ENCODE measurements around the gene ABHD2.

DNA sequence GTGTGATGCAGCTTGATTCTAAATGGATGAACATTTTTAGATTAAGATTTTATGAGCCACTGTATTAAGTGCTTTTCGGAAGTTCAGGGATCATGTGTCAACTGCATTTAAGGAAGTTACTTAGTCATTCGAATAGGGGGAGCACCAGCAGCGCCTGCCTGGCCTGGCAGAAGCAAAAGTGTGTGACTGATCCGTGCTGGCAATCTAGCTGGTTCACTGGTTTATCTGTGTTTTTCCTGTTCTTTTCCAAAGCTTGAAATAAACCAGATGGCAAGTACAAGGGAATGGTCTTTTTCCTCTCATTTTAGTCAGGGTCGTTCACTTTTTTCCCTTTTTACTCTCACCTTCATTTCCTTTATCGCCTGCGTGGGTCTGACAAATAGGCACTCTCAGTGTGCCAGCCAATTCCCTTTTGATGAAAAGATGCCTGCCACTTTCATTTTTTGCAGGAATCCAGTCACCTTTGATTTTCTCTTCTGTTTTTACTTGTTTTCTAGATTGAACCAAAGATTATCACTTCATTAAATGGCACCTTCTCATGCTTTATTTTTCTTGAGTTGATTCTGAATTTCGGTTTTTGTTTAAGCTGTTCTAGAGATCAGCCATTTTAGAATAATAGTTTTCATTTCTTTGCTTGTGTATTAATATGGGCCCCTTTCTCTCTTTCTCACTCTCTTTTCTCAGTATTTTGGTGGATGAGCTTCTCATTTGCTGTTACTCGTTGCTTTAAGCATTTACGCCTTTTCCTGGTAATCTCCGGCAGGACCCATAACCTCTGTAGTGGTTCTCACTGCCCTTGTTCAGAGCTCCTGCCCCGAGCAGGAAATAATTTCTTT, 2.8 kb downstream of the ABHD2 start:
- TF ChIP-seq, protein P1, sequence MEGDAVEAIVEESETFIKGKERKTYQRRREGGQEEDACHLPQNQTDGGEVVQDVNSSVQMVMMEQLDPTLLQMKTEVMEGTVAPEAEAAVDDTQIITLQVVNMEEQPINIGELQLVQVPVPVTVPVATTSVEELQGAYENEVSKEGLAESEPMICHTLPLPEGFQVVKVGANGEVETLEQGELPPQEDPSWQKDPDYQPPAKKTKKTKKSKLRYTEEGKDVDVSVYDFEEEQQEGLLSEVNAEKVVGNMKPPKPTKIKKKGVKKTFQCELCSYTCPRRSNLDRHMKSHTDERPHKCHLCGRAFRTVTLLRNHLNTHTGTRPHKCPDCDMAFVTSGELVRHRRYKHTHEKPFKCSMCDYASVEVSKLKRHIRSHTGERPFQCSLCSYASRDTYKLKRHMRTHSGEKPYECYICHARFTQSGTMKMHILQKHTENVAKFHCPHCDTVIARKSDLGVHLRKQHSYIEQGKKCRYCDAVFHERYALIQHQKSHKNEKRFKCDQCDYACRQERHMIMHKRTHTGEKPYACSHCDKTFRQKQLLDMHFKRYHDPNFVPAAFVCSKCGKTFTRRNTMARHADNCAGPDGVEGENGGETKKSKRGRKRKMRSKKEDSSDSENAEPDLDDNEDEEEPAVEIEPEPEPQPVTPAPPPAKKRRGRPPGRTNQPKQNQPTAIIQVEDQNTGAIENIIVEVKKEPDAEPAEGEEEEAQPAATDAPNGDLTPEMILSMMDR (conservative IDR thresholded peaks at IDR 0.05; ENCODE audit: low read depth, low read length): peak; percentile 27; the same call in 1 of the 2 replicates
- TF ChIP-seq EZH2 (IDR thresholded peaks at IDR 0.05; ENCODE audit: borderline replicate concordance, low read depth, low read length, poor library complexity, severe bottlenecking): no peak
